H1 (cell line): ENCODE measurements around the gene RHOG. TPM values are rescaled to one million over a fixed set of nuclear protein-coding genes. Genes with fewer than 3 reads are reported as not detected.

Experiments used
- CTCF ChIA-PET: fragments of 300-600 bp; sonication (Branson Sonifier 250); formaldehyde crosslinking; loops from one replicate; lab custom pipeline; 2021; ENCODE audit not compliant: partially characterized antibody; lab: Charles Lee
- POLR2A ChIA-PET: fragments of 300-600 bp; sonication (Branson Sonifier 250); formaldehyde crosslinking; loops from one replicate; lab custom pipeline; 2021; ENCODE audit warnings: inconsistent platforms; ENCODE audit not compliant: partially characterized antibody; lab: Charles Lee
- DNase-seq, 2 experiments: peaks; one replicate each; pipeline versions ENCODE4 v3.0.0 to v3.0.0-alpha.2; 2010 to 2022; ENCODE audit warnings: low spot score in 2 of 2, low read depth in 1 of 2, mixed read lengths in 1 of 2
- FAIRE-seq: peaks from 2 replicates; lab custom pipeline; 2011; peaks lifted over from hg19 to GRCh38; lab: Jason Lieb, UNC
- H2AFZ ChIP-seq: 2 replicates; pipeline ENCODE4 v1.8.1; 2012; ENCODE audit warnings: low read length, inconsistent platforms
- H2AK5ac ChIP-seq: 2 replicates; pipeline ENCODE4 v1.6.1; 2013; ENCODE audit warnings: low read depth, low read length
- H2BK120ac ChIP-seq: replicated peaks from 2 replicates; pipeline ENCODE3; 2013; ENCODE audit warnings: low read depth, low read length, inconsistent platforms
- H2BK12ac ChIP-seq: 2 replicates; pipeline ENCODE4 v1.6.1; 2013; ENCODE audit warnings: low read depth, low read length
- H2BK15ac ChIP-seq: 2 replicates; pipeline ENCODE4 v1.6.1; 2013; ENCODE audit warnings: low read length
- H2BK20ac ChIP-seq: 2 replicates; pipeline ENCODE4 v1.6.1; 2013; ENCODE audit warnings: low read length
- H2BK5ac ChIP-seq: 2 replicates; pipeline ENCODE4 v1.6.1; 2013; ENCODE audit warnings: low read depth, low read length
- H3K14ac ChIP-seq: 2 replicates; pipeline ENCODE4 v1.6.1; 2013; ENCODE audit warnings: inconsistent platforms; ENCODE audit not compliant: insufficient read length
- H3K18ac ChIP-seq: 2 replicates; pipeline ENCODE4 v1.6.1; 2013; ENCODE audit warnings: low read length; ENCODE audit errors: extremely low read depth
- H3K23ac ChIP-seq: 2 replicates; pipeline ENCODE4 v1.6.1; 2013; ENCODE audit warnings: inconsistent platforms; ENCODE audit not compliant: insufficient read length
- H3K23me2 ChIP-seq: 2 replicates; pipeline ENCODE4 v1.6.1; 2013; ENCODE audit warnings: low read depth, low read length
- H3K27ac ChIP-seq: 2 replicates; pipeline ENCODE4 v1.6.1; 2011; ENCODE audit warnings: low read depth, low read length, inconsistent platforms
- H3K27me3 ChIP-seq, 4 experiments: replicated peaks in 1 of 4; 1 replicate in 1 of 4; 2 replicates in 3 of 4; pipeline versions ENCODE4 v1.6.1 to v1.8.1; 2011 to 2013; ENCODE audit warnings: low read length in 3 of 4, mild to moderate bottlenecking in 3 of 4, inconsistent platforms in 2 of 4, mixed read lengths in 2 of 4, moderate library complexity in 1 of 4; ENCODE audit not compliant: control insufficient read depth in 3 of 4, insufficient read depth in 3 of 4; ENCODE audit errors: extremely low read depth in 1 of 4
- H3K36me3 ChIP-seq, 4 experiments: 2 replicates each; pipeline versions ENCODE4 v1.6.1 to v1.8.1; 2011 to 2013; ENCODE audit warnings: mild to moderate bottlenecking in 4 of 4, low read length in 3 of 4, moderate library complexity in 2 of 4, control low read depth in 1 of 4, inconsistent platforms in 1 of 4; ENCODE audit not compliant: insufficient read depth in 4 of 4, control insufficient read depth in 2 of 4
- H3K4ac ChIP-seq: replicated peaks from 2 replicates; pipeline ENCODE3; 2013; ENCODE audit warnings: low read length, low read depth, mixed read lengths, inconsistent platforms; ENCODE audit not compliant: insufficient read length
- H3K4me1 ChIP-seq, 4 experiments: replicated peaks in 1 of 4; 1 replicate in 1 of 4; 2 replicates in 3 of 4; pipeline versions ENCODE4 v1.6.1 to v1.8.1; 2011 to 2013; ENCODE audit warnings: low read length in 3 of 4, inconsistent platforms in 2 of 4, mixed read lengths in 1 of 4; ENCODE audit not compliant: insufficient read depth in 4 of 4, control insufficient read depth in 3 of 4
- H3K4me2 ChIP-seq, 2 experiments: 2 replicates each; pipeline versions ENCODE4 v1.6.1 to v1.8.1; 2011 to 2013; ENCODE audit warnings: low read depth in 2 of 2, low read length in 2 of 2, control low read depth in 1 of 2, inconsistent platforms in 1 of 2, mild to moderate bottlenecking in 1 of 2; ENCODE audit not compliant: insufficient read depth in 1 of 2
- H3K4me3 ChIP-seq, 4 experiments: fragments of 200-600, 300-600 bp in 1 of 4; sonication (generic), shearing (Covaris generic), sonication (Bioruptor Twin) in 1 of 4; 2 replicates each; pipeline versions ENCODE4 v1.5.1 to v1.8.1; 2011 to 2016; ENCODE audit warnings: low read length in 4 of 4, low read depth in 3 of 4, control low read depth in 2 of 4, inconsistent platforms in 2 of 4, mild to moderate bottlenecking in 2 of 4, mixed read lengths in 1 of 4, moderate library complexity in 1 of 4; ENCODE audit not compliant: insufficient read depth in 2 of 4; ENCODE audit errors: extremely low read depth in 1 of 4
- H3K56ac ChIP-seq: replicated peaks from 2 replicates; pipeline ENCODE3; 2013; ENCODE audit warnings: low read depth, mild to moderate bottlenecking, mixed read lengths, low read length, inconsistent platforms; ENCODE audit not compliant: insufficient read length
- H3K79me1 ChIP-seq: 2 replicates; pipeline ENCODE4 v1.6.1; 2013; ENCODE audit warnings: low read depth, low read length, control low read depth
- H3K79me2 ChIP-seq, 2 experiments: 2 replicates each; pipeline versions ENCODE4 v1.6.1 to v1.8.1; 2012 to 2013; ENCODE audit warnings: low read length in 2 of 2, mild to moderate bottlenecking in 2 of 2, inconsistent platforms in 1 of 2; ENCODE audit not compliant: insufficient read depth in 2 of 2, control insufficient read depth in 1 of 2
- H3K9ac ChIP-seq, 4 experiments: replicated peaks in 1 of 4; 1 replicate in 1 of 4; 2 replicates in 3 of 4; pipeline versions ENCODE4 v1.6.1 to v1.8.1; 2011 to 2013; ENCODE audit warnings: low read depth in 3 of 4, low read length in 3 of 4, control low read depth in 2 of 4, mild to moderate bottlenecking in 2 of 4, moderate library complexity in 2 of 4, inconsistent platforms in 1 of 4; ENCODE audit errors: extremely low read depth in 1 of 4
- H3K9me3 ChIP-seq, 2 experiments: 2 replicates each; pipeline versions ENCODE4 v1.6.1 to v1.8.1; 2012 to 2013; ENCODE audit warnings: mild to moderate bottlenecking in 2 of 2, moderate library complexity in 2 of 2, control low read depth in 1 of 2, inconsistent platforms in 1 of 2, low read depth in 1 of 2, low read length in 1 of 2, mixed read lengths in 1 of 2; ENCODE audit not compliant: insufficient read depth in 2 of 2
- H4K20me1 ChIP-seq, 2 experiments: replicated peaks in 1 of 2; 2 replicates each; pipeline versions ENCODE3 to v1.8.1; 2011 to 2013; ENCODE audit warnings: inconsistent platforms in 2 of 2, low read length in 2 of 2, mild to moderate bottlenecking in 1 of 2; ENCODE audit not compliant: insufficient read depth in 2 of 2, control insufficient read depth in 1 of 2
- H4K5ac ChIP-seq: 2 replicates; pipeline ENCODE4 v1.6.1; 2013; ENCODE audit warnings: low read length, low read depth, mixed read lengths, inconsistent platforms; ENCODE audit not compliant: insufficient read length
- H4K8ac ChIP-seq: 2 replicates; pipeline ENCODE4 v1.8.0; 2013; ENCODE audit warnings: mild to moderate bottlenecking, moderate library complexity, low read length, inconsistent platforms; ENCODE audit not compliant: insufficient read depth; ENCODE audit errors: extremely low read depth
- H4K91ac ChIP-seq: replicated peaks from 2 replicates; pipeline ENCODE3; 2013; ENCODE audit warnings: low read length, mixed read lengths, inconsistent platforms; ENCODE audit not compliant: insufficient read length
- CHD2 ChIP-seq: IDR thresholded peaks from 2 replicates; pipeline ENCODE4 v1.6.1; 2012; ENCODE audit warnings: low read length, improper control_type of control experiment
- HDAC2 ChIP-seq, 2 experiments: fragments of 300-600 bp in 1 of 2; sonication (generic) in 1 of 2; IDR thresholded peaks; 2 replicates each; pipeline ENCODE4 v1.6.1; 2011 to 2012; ENCODE audit warnings: low read depth in 2 of 2, low read length in 2 of 2, mild to moderate bottlenecking in 2 of 2, moderate library complexity in 2 of 2, borderline replicate concordance in 1 of 2, inconsistent platforms in 1 of 2
- RFX5 ChIP-seq: IDR thresholded peaks from 2 replicates; pipeline ENCODE4 v1.6.1; 2011; ENCODE audit warnings: low read depth, low read length, improper control_type of control experiment, borderline replicate concordance
- SRF ChIP-seq: IDR thresholded peaks from 2 replicates; pipeline ENCODE4 v1.6.1; 2011; ENCODE audit warnings: mild to moderate bottlenecking, low read depth, low read length, moderate library complexity
- TAF1 ChIP-seq: IDR thresholded peaks from 2 replicates; pipeline ENCODE4 v1.6.1; 2011; ENCODE audit warnings: mild to moderate bottlenecking, low read depth, low read length
- WGBS, 2 experiments: shearing (Covaris generic) in 1 of 2; methylation state at CpG; one replicate each; pipeline versions ENCODE4 v1.1.6 to v1.1.7; 2013 to 2015; ENCODE audit warnings: low lambda C conversion rate in 2 of 2, mixed read lengths in 2 of 2, inconsistent platforms in 1 of 2, low coverage in 1 of 2, missing lambda C conversion rate in 1 of 2; ENCODE audit not compliant: insufficient replicate concordance in 2 of 2, insufficient coverage in 1 of 2, insufficient read length in 1 of 2; ENCODE audit errors: extremely low coverage in 1 of 2, missing lambda C conversion rate in 1 of 2; 5-methylcytosine and 5-hydroxymethylcytosine counted together
- polyA plus RNA-seq, 7 experiments: library from polyadenylated mRNA; depleted of rRNA in 3 of 7; stranded (reverse) in 5 of 7; unstranded in 2 of 7; fragments of >200 nt in 5 of 7; fragments of 200-250 nt in 2 of 7; gene quantifications; 1 replicate in 5 of 7; 2 replicates in 1 of 7; 4 replicates in 1 of 7; pipeline versions ENCODE4 v1.2.1 to v1.2.3, GENCODE V29; 2011 to 2013; ENCODE audit warnings: missing spikeins in 2 of 7, mixed read lengths in 2 of 7
- total RNA-seq: library from RNA; stranded (reverse); fragmentation: NEBNext Ultra II Directional; extraction: Animal tissue kit (Norgen Biotek cat#: 25700); gene quantifications from 2 replicates; pipeline ENCODE4 v1.2.1, GENCODE V29; 2021

The RHOG gene
- total and polyA plus RNA-seq, 2 of the 8 experiments (the other 6 are each of a cell fraction or from before 2014, with no cell fraction given), result 28.3 to 69.6 TPM

DNA sequence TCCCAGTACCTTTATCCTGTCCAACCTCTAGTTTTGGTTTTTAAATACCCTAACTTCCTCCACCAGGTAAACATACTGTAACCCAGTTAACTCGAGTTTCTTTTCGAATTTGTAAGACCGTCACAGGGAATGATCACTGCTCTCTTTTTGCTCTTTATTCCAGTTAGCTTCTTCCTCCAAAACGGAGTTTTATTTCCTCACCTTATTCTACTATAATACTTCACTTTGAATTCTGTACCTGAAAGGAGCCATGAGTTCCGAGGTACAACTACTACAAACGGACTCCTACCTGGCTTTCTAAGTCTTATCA is 44.8 kb downstream of the RHOG start:
- Histone ChIP-seq H3K23ac (no peak overlapping the region), H3K4me2 (peak overlapping the region; percentile 84 to 86), H2BK15ac (no peak overlapping the region), H3K9ac (peak overlapping the region in 1 of 4 experiments; percentile 89; a peak in 2 of 7 replicates), H3K4me1 (peaks cover 0 to 5% (median 2%) of the 10 kb centered on the region in 4 experiments; a peak in 1 of 7 replicates), H2BK12ac (no peak overlapping the region), H3K79me2 (peaks cover 35 to 63% of the 10 kb centered on the region in 2 experiments), H2AFZ (no peak overlapping the region), H3K14ac (no peak overlapping the region), H3K56ac (no peak overlapping the region), H4K20me1 (peaks cover 13 to 18% of the 10 kb centered on the region in 2 experiments), H2BK120ac (no peak overlapping the region), H4K8ac (no peak overlapping the region), H2BK5ac (no peak overlapping the region), H4K91ac (no peak overlapping the region), H4K5ac (no peak overlapping the region), H3K79me1 (peaks cover 6% of the 10 kb centered on the region; the same call in 1 of the 2 replicates), H3K36me3 (peaks cover 0 to 19% (median 11%) of the 10 kb centered on the region in 4 experiments; a peak in 6 of 8 replicates), H2AK5ac (no peak overlapping the region), H3K27me3 (no peaks in the 10 kb centered on the region), H3K4ac (no peak overlapping the region), H3K23me2 (peaks cover 7% of the 10 kb centered on the region), H3K27ac (no peak overlapping the region), H3K9me3 (no peaks in the 10 kb centered on the region), H3K4me3 (peak overlapping the region in 3 of 4 experiments; percentile 83 to 93 (median 93); a peak in 4 of 8 replicates), H2BK20ac (no peak overlapping the region), H3K18ac (no peak overlapping the region)
- DNase-seq (no peak), FAIRE-seq (no peak)
- WGBS, 2 experiments, result 79% methylated on average over 6 of the region's 6 CpGs; no CpG with 5 or more reads in 1 of the 2 experiments
- TF ChIP-seq CHD2, result no peak
- no peak for TF ChIP-seq TAF1
- no peak for TF ChIP-seq SRF
- no peak for TF ChIP-seq RFX5
- no peak for TF ChIP-seq HDAC2 (IDR thresholded peaks at IDR 0.05; ENCODE audit: borderline replicate concordance in 1 of 2, low read depth in 2 of 2, low read length in 2 of 2)
- ChIA-PET CTCF (interaction anchor here (1.0 to 7.8 kb wide), 2 partner anchors 13 to 66 kb away, joined by 3 to 81 read pairs; partner anchors contain the start of gene PGAP2), POLR2A (interaction anchor here (0.8 to 1.4 kb wide), 8 partner anchors 10 to 112 kb away, joined by 3 to 6 read pairs (median 4); no protein-coding TSS in a partner anchor)
